GM06990 (cell line): ENCODE measurements around the gene CDC42SE2.

Source experiments
- DNase-seq: peaks from one replicate; pipeline ENCODE4 v3.0.0-alpha.2; 2011; ENCODE audit not compliant: insufficient read length; ENCODE audit errors: extremely low read depth
- H3K27me3 ChIP-seq: replicated peaks from 2 replicates; pipeline ENCODE4 v1.6.0; 2011; ENCODE audit warnings: low read length; ENCODE audit not compliant: control insufficient read depth, insufficient read depth
- H3K36me3 ChIP-seq: 2 replicates; pipeline ENCODE4 v1.5.1; 2011; ENCODE audit warnings: low read length; ENCODE audit not compliant: control insufficient read depth, insufficient read depth
- H3K4me3 ChIP-seq: replicated peaks from 2 replicates; pipeline ENCODE4 v1.5.1; 2011; ENCODE audit warnings: low read depth, mild to moderate bottlenecking, control low read depth, low read length
- TF ChIP-seq, protein P1 (sequence below): IDR thresholded peaks from 2 replicates; pipeline ENCODE4 v1.5.1; 2011; ENCODE audit warnings: low read length, control low read depth, mild to moderate bottlenecking, inconsistent platforms; ENCODE audit not compliant: insufficient read depth, poor library complexity, severe bottlenecking

Gene CDC42SE2

GRCh38 chr5:131381777-131382176 is 117.9 kb downstream of the CDC42SE2 start:
- Histone ChIP-seq H3K27me3 (no peaks in the 10 kb centered on the region), H3K4me3 (no peak overlapping the region; the same call in 1 of the 2 replicates)

DNA sequence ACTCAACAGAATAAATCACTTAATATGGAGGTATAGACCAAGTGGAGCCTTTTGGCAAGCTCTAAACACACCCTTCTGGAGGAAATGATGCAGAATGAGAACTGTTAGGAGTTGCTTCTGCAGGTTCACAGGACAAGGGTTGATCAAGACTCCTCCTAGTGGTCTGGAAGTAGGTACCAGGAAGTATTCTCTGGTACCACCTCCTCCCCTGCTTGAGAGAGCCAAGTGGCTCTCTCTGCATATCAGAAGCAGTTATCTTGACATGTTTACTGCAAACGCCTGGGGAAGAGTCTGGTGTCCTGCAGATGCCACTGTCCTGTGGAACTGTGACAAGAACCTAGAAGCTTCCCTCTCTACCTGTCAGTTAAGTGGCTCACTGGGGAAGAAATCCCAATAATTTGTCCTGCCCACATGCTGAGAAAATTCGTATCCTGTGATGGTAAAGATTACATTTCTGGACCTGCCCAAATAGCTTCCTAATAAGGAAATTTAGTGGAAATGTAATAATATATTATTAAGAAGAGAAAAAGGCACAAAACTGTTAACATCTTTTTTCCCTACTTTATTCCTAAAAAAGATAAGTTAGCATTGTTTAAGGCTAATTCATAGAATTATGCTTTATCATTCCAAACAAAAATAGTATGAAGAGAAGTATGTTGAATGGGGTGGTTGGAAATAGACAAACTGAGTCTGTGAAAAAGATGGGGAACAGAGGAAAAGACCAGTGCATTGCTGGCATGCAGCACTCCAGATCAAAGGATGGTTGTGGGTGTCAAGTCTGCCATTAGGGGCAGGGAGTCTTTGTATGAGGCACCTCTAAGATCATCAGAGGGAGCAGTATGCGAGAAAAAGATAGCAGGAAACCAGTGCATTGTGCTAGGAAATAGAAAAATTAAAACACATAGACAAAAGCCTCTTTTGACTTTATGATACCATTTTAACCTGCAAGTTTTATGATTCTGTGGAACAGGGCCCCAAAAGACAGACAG is 118.8 kb downstream of the CDC42SE2 start:
- peaks cover 4% of the 10 kb centered on the region for H3K36me3 ChIP-seq
- no peak overlapping the region; the same call in 1 of the 2 replicates for H3K4me3 ChIP-seq
- no peaks in the 10 kb centered on the region for H3K27me3 ChIP-seq
- TF ChIP-seq, protein P1, sequence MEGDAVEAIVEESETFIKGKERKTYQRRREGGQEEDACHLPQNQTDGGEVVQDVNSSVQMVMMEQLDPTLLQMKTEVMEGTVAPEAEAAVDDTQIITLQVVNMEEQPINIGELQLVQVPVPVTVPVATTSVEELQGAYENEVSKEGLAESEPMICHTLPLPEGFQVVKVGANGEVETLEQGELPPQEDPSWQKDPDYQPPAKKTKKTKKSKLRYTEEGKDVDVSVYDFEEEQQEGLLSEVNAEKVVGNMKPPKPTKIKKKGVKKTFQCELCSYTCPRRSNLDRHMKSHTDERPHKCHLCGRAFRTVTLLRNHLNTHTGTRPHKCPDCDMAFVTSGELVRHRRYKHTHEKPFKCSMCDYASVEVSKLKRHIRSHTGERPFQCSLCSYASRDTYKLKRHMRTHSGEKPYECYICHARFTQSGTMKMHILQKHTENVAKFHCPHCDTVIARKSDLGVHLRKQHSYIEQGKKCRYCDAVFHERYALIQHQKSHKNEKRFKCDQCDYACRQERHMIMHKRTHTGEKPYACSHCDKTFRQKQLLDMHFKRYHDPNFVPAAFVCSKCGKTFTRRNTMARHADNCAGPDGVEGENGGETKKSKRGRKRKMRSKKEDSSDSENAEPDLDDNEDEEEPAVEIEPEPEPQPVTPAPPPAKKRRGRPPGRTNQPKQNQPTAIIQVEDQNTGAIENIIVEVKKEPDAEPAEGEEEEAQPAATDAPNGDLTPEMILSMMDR, result peak; percentile 75
- peak; percentile 53 for DNase-seq

More at GRCh38 chr5:131381777-131382176, 117.9 kb downstream of the CDC42SE2 start:
- DNase-seq, result peak; percentile 40
- peaks cover 4% of the 10 kb centered on the region for H3K36me3 ChIP-seq
- TF ChIP-seq, protein P1, result no peak

GRCh38 chr5:131384173-131384572 is 120.3 kb downstream of the CDC42SE2 start:
- peaks cover 4% of the 10 kb centered on the region for H3K36me3 ChIP-seq
- no peaks in the 10 kb centered on the region for H3K27me3 ChIP-seq
- DNase-seq, result no peak
- TF ChIP-seq, protein P1, result no peak
- H3K4me3 ChIP-seq, result no peak overlapping the region

- Histone ChIP-seq H3K4me3 (no peak overlapping the region), H3K27me3 (no peaks in the 10 kb centered on the region), H3K36me3 (peaks cover 4% of the 10 kb centered on the region)
- DNase-seq, result no peak
- TF ChIP-seq, protein P1, result no peak
Observed at GRCh38 chr5:131384616-131385214, 120.9 kb downstream of the CDC42SE2 start.

GRCh38 chr5:131386124-131386523 is 122.3 kb downstream of the CDC42SE2 start:
- TF ChIP-seq, protein P1, result no peak
- DNase-seq, result no peak
- no peaks in the 10 kb centered on the region for H3K27me3 ChIP-seq
- H3K36me3 ChIP-seq, result peaks cover 5% of the 10 kb centered on the region
- no peak overlapping the region for H3K4me3 ChIP-seq
